ENCODE measurements around the gene TTLL8.
A peak's percentile ranks its signal among the peaks of the same experiment; 100 is the strongest.
"Not testable (repeated sequence)": the region's sequence is repeated elsewhere in the genome, so short reads cannot be mapped to it uniquely, and the experiment has no call there.

The TTLL8 gene

DNA sequence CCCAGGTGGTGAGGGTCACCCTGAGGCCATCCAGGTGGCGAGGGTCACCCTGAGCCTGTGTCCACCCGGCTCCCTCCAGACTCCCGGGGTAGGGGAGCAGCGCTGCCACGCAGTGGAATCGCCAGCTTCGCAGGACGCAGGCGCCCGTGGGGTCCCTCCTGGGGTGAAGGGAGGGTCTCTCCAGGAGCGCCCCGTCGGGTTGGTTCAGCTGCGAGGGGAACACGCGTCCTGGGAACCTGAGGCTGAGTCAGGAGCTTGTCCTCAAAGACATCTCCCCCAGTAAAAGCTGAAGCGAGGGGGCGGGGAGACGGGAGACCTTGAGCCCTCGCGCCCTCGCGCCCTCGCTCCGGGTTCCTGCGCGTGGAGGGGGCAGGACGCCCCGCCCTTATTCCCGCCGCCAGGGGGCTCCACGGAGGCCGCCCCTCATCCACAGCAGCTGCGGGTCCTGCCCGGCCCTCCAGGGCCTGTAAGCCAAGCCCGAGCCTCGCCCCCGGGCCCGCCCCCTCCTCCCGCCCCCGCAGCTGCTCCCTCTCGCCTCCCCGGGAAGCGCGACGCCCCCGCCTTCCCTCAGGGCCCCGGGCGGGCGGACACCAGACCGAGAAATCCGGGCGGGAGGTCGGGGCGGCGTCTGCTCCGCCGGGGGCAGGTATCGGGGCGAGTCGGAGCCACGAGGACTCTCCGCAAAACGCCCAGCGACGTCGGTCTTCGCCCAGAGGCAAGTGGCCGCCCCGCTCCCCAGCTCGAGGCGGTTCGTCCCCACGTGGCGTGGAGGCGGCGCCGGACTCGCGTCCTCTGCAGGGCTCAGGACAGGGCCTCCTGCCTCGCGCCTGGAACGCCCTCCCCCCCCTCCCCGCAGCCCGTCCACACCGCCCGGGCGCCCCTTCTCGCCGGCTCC lies 74.7 kb downstream of the TTLL8 start:
- peaks cover 26% of the 10 kb centered on the region for H3K36me3 Mint-ChIP-seq

DNA sequence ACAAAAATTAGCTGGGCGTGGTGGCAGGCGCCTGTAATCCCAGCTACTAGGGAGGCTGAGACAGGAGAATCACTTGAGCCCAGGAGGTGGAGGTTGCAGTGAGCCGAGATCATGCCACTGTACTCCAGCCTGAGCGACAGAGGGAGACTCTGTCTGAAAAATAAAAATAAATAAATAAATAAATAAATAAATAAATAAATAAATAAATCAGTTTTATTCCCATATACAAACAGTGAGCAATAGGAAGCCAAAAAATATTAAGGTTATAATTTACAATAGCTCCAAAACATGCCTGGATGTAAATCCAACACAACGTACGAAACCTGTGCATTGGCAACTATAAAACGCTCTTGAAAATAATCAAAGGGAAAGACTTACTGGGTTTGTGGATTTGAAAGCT lies 76.3 kb downstream of the TTLL8 start:
- not testable (repeated sequence) for H3K27me3 Mint-ChIP-seq, H3K4me3 Mint-ChIP-seq, H3K27ac Mint-ChIP-seq
- Mint-ChIP-seq H3K4me1 (peaks cover 28% of the 10 kb centered on the region), H3K36me3 (peaks cover 28% of the 10 kb centered on the region), H3K9me3 (peaks cover 19% of the 10 kb centered on the region)

More for the DNA sequence above, 74.7 kb downstream of the TTLL8 start:
- Mint-ChIP-seq H3K9me3 (peaks cover 19% of the 10 kb centered on the region), H3K4me1 (peaks cover 24% of the 10 kb centered on the region), H3K27ac (no peak overlapping the region), H3K4me3 (no peak overlapping the region), H3K27me3 (peaks cover 4% of the 10 kb centered on the region)

DNA sequence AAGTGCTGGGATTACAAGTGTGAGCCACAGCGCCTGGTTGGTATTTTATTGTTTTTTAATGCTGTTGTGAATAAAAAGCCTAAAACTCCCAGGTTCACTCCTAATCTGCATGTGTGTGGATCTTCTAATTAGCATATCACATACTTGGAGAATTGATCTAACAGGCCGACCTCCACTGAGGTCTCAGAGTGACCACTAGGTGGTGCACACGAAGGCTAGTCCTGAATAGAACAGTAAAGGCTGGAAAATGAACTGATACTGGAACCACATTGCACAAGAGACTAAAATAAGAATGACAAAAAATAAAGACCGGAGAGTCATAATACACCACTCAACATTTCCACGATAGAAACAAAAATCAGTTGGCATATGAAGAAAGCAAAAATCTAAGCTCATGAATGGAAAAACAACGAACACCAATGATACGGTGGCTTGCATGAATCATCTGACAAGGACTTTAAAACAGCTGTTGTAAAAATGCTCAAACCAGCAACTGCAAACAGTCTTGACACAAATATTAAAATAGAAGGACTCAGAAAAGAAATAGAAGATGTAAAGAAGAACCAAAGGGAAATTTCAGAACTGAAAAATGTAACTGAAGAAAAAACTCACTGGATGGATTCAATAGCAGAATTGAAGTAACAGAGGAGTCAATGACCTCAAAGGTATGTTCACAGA lies 78.4 kb downstream of the TTLL8 start:
- peak overlapping the region; percentile 93 for H3K27ac Mint-ChIP-seq
- peaks cover 9% of the 10 kb centered on the region for H3K9me3 Mint-ChIP-seq
- H3K27me3 Mint-ChIP-seq, result peaks cover 3% of the 10 kb centered on the region
- H3K4me3 Mint-ChIP-seq, result peak overlapping the region; percentile 65
- H3K4me1 Mint-ChIP-seq, result peaks cover 36% of the 10 kb centered on the region
- peaks cover 20% of the 10 kb centered on the region for H3K36me3 Mint-ChIP-seq

DNA sequence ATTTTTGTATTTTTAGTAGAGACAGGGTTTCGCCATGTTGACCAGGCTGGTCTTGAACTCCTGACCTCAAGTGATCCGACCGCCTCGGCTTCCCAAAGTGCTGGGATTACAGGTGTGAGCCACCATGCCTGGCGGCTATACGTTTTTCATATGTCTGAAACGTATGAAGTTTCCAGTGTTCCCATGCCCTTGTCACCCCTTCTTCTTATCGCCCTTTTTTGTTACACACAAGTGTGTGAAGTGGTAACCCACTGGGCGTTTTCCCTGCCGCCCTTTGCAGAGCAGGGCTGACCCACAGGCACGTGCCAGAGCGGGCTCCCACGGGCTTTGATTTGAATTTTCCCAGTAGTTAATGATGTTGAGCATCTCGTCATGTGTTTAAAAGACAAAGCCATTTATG lies 80.5 kb downstream of the TTLL8 start:
- Mint-ChIP-seq H3K27me3 (peaks cover 1% of the 10 kb centered on the region), H3K4me1 (peaks cover 31% of the 10 kb centered on the region)

DNA sequence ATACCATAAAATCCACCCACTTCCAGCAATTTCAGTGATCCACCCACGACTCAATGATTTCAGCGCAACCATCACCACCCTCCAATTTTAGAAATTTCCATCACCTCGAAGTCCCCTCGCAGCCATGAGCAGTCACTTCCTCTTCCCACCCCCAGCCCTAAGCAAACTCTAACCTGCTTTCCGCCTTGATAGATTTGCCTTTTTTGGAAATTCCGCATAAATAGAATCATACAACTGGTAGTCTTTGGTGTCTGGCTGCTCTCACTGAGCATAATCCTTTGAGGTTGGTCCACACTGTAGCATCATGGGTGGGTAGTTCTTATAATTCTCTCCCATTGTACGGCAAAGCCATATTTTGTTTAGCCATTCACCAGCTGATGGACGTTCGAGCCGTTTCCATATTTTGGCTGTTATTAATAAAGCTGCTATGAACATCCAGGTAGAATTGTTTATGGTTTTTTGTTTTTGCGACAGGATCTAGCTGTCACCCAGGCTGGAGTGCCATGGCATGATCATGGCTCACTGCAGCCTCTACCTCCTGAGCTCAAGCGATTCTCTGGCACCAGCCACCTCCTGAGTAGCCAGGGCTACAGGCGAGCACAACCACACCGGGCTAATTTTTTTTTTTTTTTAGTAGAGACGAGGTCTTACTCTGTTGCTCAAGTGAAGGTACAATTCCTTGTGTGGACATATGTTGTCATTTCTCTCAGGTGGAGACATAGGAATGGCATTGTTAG lies 81.5 kb downstream of the TTLL8 start:
- H3K27me3 Mint-ChIP-seq, result peaks cover 1% of the 10 kb centered on the region
- peak overlapping the region; percentile 47 for H3K4me3 Mint-ChIP-seq
- peaks cover 18% of the 10 kb centered on the region for H3K36me3 Mint-ChIP-seq
- peaks cover 9% of the 10 kb centered on the region for H3K9me3 Mint-ChIP-seq
- H3K27ac Mint-ChIP-seq, result peak overlapping the region; percentile 3
- peaks cover 31% of the 10 kb centered on the region for H3K4me1 Mint-ChIP-seq

More for the DNA sequence above, 80.5 kb downstream of the TTLL8 start:
- peaks cover 9% of the 10 kb centered on the region for H3K9me3 Mint-ChIP-seq
- H3K27ac Mint-ChIP-seq, result no peak overlapping the region
- H3K4me3 Mint-ChIP-seq, result no peak overlapping the region
- H3K36me3 Mint-ChIP-seq, result peaks cover 18% of the 10 kb centered on the region

DNA sequence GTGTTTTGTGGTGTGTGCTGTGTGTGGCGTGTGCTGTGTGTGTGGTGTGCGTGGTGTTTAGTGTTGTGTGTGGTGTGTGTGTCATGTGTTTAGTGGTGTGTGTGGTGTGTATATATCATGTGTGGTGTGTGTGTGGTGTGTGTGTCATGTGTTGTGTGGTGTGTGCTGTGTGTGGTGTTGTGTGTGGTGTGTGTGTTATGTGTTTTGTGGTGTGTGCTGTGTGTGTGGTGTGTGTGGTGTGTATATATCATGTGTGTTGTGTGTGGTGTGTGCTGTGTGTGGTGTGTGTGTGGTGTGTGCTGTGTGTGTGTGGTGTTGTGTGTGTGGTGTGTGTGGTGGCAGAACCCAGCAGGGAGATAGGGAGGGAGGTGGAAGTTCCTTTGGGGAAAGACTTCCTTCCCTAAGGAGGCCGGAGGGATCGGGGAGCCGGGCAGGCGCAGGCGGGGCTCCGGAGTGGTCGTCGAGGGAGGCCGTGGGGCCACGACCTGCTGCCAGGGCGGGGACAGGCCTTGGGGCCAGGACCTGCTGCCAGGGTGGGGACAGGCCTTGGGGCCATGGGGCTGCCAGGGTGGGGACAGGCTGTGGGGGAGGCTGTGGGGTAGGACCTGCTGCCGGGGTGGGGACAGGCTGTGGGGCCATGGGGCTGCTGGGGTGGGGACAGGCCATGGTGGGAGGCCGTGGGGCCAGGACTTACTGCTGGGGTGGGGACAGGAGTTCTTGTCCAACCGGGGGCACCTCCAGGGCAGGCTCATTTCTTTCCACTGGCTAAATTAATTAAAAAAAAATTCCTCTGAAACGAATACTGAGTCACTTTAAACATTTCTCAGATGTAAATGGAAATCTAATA lies 82.3 kb downstream of the TTLL8 start:
- peaks cover 16% of the 10 kb centered on the region for H3K36me3 Mint-ChIP-seq

DNA sequence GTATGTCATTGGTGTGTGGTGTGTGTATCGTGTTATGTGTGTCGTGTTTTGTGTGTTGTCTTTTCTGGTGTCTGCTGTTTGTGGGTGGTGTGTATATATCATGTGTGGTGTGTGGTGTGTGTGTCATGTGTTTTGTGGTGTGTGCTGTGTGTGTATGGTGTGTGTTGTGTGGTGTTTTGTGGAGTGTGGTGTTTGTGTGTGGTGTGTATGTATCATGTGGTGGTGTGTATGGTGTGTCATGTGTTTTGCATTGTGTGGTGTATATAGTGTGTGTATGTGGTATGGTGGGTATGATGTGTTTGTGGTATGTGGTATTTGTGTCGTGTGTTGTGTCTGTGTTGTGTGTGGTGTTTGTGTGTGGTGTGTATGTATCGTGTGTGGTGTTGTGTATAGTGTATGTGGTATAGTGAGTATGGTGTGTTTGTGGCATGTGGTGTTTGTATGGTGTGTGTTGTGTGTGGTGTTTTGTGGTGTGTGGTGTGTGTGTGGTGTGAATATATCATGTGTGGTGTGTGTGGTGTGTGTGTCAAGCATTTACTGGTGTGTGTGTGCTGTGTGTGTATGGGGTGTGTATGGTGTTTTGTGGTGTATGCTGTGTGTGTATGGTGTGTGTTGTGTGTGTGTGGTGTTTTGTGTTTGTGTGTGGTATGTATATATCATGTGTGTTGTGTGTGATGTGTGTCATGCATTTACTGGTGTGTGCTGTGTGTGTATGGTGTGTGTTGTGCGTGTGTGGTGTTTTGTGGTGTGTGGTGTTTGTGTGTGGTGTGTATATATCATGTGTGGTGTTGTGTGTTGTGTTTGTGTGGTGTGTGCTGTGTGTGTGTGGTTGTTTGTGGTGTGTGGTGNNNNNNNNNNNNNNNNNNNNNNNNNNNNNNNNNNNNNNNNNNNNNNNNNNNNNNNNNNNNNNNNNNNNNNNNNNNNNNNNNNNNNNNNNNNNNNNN lies 84.8 kb downstream of the TTLL8 start:
- Mint-ChIP-seq H3K36me3 (peaks cover 3% of the 10 kb centered on the region), H3K27me3 (no peaks in the 10 kb centered on the region), H3K4me3 (no peak overlapping the region), H3K9me3 (no peaks in the 10 kb centered on the region), H3K4me1 (peaks cover 23% of the 10 kb centered on the region), H3K27ac (no peak overlapping the region)

More for the DNA sequence above, 82.3 kb downstream of the TTLL8 start:
- Mint-ChIP-seq H3K27me3 (peaks cover 1% of the 10 kb centered on the region), H3K4me3 (peak overlapping the region; percentile 47), H3K4me1 (peaks cover 31% of the 10 kb centered on the region), H3K27ac (peak overlapping the region; percentile 81), H3K9me3 (peaks cover 9% of the 10 kb centered on the region)

DNA sequence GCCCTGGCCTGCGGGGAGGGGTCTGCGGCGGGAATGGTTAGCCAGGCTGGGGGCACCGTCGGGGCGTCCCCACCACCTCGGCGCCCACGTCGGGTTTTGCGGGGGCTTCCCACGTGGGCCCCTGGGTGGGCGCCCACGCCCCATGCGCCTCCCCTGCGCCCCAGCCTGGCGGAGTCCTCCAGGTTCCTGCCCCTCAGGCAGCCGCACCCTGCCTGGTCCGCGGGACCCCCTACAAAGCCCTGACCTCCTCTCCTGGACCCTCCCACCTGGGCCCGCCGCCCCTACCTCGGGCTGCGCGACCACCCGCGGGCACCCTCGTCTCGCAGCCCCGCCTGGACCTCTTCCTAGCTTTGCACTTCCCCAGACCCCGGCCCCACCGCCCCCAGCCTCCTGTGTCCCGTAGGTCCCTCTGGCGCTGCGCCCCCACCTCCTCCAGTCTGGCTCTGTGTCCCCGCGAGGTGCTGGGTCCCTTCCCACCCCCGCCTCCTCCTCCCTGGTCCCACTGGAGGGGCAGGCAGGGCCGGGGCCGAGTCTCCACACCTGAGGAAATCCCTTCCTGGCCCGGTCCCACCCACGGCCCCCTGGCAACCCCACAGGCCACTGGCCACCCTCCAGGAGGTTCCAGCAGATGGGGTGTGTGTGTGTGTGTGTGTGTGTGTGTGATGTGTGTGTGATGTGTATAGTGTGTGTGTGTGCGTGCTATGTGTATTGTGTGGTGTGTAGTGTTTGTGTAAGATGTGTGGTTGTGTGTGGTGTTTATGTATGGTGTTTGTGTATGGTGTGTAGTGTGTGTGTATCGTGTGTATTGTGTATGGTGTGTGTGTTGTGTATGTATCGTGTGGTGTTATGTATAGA lies 85.7 kb downstream of the TTLL8 start:
- Mint-ChIP-seq H3K27ac (no peak overlapping the region), H3K4me3 (no peak overlapping the region), H3K27me3 (no peaks in the 10 kb centered on the region), H3K36me3 (peaks cover 3% of the 10 kb centered on the region), H3K9me3 (no peaks in the 10 kb centered on the region), H3K4me1 (peaks cover 24% of the 10 kb centered on the region)

DNA sequence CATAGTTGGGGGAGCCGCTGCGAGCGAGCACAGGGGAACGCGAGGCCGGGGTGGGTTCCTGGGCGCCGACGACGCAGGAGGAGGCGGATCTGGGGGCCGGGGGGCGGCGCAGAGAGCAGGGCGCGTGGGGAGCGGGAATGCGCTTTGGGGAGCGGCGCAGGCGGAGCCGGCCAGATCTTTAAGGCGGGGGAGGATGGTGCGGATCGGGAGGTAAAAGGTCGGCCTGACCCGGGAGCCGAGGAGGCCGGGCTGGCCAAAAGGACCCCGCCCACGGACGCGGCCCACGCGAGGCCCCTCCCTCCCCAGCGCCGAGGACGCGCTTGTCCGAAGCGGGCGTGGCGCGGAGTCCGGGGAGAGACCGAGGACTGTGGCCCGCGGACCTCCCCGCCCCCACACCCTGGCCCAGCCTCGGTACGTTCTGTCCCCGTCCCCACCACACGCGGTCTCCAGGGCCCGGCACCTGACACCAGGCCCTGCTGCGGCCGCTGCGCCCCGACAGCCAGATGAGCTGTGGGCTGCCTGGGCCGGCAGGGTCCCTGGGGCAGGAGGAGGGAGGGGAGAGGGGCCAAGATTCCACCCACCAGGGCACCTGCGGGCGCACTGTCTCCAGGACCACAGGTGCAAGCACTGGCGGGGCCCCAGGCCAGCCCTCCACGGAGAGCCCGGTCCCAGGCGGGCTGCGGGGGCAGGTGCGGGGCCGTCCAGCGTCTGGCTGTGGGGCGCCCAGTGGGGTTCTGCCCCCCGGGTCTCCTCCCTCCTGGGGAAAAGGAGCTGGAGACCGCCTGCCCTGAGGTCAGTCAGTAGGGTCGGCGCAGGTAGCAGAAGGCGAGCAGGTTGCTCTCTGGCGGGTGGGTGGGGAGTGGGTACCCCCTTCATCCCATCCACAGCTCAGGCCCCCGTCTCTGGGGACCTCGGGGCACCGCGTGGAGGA lies 86.6 kb downstream of the TTLL8 start:
- no peaks in the 10 kb centered on the region for H3K27me3 Mint-ChIP-seq
- no peaks in the 10 kb centered on the region for H3K9me3 Mint-ChIP-seq
- H3K27ac Mint-ChIP-seq, result peak overlapping the region; percentile 96
- H3K36me3 Mint-ChIP-seq, result no peaks in the 10 kb centered on the region
- H3K4me3 Mint-ChIP-seq, result peak overlapping the region; percentile 85
- peaks cover 26% of the 10 kb centered on the region for H3K4me1 Mint-ChIP-seq

DNA sequence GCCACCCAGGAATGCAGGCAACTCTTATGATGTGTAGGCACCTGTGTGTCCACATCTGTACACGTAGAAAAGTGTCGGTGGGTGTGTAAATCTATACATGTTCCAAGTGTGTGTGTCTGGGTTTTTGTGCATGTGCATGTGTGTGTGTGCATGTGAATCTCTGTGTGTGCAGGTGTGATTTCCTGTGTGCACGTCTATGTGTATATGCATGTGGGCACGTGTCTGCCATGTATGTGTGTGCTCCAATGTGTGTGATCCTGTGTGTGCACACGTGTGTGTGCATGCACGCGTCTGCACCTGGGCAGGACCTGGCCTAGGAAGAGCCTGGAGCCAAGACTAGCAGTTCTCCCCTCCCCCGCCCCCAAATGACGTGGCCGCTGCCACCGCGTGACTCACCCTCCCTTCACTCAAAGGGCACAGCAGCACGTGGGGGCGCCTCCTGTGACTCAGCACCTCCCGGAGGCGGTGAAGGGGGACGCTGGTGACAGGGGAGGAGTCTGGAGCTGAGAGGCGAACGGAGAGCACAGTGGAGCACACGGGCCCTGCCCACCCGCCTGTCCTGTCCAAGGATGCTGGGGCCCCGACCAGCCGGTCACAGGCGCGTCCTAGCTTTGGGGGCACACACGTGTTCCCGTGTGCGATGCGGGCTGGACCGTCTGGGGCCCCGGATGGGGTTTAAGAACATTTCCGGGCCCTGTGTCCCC lies 87.4 kb downstream of the TTLL8 start:
- Mint-ChIP-seq H3K4me3 (peak overlapping the region; percentile 85), H3K36me3 (no peaks in the 10 kb centered on the region), H3K27me3 (no peaks in the 10 kb centered on the region), H3K9me3 (no peaks in the 10 kb centered on the region), H3K4me1 (peaks cover 26% of the 10 kb centered on the region), H3K27ac (peak overlapping the region; percentile 96)

DNA sequence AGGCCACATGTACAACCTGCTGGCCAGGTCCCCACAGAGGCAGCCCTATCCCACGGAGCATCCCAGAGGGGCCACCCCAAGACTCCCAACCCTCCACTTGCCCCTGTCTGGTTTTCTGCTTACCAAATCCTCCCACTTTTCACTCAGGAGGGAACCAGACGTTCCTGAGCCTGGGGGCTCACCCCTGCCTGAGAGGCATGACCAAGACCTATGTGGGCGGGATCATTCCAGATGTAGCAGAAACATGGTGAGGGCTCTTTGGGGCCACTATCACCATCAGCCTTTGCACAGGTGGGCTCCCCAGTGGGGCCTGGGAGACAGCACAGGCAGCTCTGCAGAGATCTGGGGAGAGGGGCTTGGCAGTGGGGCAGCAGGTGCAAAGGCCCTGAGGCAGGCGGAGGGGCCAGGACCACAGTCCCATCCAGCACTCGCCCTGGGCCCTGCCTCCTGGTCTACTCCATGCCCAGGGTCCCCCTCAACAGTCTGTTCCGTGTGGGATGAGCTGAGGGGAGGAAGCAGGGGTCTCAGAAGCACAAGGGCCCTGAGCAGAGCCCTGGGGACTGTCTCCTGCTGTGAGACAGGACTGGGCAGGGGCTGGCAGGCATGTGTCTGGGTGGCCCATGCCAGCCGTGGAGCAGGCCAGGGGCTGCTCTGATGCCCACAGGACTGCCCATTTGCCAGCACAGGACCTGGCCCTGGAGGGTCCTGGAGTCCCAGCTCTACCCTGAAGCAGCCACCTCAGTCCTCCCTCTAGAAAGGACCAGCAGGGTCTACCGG lies 88.2 kb downstream of the TTLL8 start:
- Mint-ChIP-seq H3K9me3 (no peaks in the 10 kb centered on the region), H3K27ac (no peak overlapping the region), H3K27me3 (no peaks in the 10 kb centered on the region), H3K36me3 (no peaks in the 10 kb centered on the region), H3K4me1 (peaks cover 23% of the 10 kb centered on the region), H3K4me3 (peak overlapping the region; percentile 85)

Data from activated naive CD4-positive, alpha-beta T cell treated with anti-CD3 and anti-CD28 coated beads, Interleukin-2, amount 50 U/mL, for 24 hours (primary cell).